Endothelial cell (in vitro differentiated cells): ENCODE data around the gene GAB2. TPM values are rescaled to one million over a fixed set of nuclear protein-coding genes. Genes with fewer than 3 reads are reported as not detected.

ENCODE experiments used
- DNase-seq: peaks from one replicate; pipeline ENCODE4 v3.0.0; 2021; ENCODE audit warnings: low spot score
- H3K27ac Mint-ChIP-seq: one replicate; pipeline ENCODE4 v1.8.0; 2021; ENCODE audit warnings: mixed read lengths, inconsistent platforms; ENCODE audit not compliant: unreplicated experiment
- H3K27me3 Mint-ChIP-seq: one replicate; pipeline ENCODE4 v1.8.0; 2021; ENCODE audit warnings: mild to moderate bottlenecking, moderate library complexity, mixed read lengths, inconsistent platforms; ENCODE audit not compliant: unreplicated experiment
- H3K36me3 Mint-ChIP-seq: one replicate; pipeline ENCODE4 v1.8.0; 2021; ENCODE audit warnings: mild to moderate bottlenecking, low read depth, mixed read lengths, inconsistent platforms; ENCODE audit not compliant: unreplicated experiment
- H3K4me1 Mint-ChIP-seq: one replicate; pipeline ENCODE4 v1.8.0; 2021; ENCODE audit warnings: mild to moderate bottlenecking, mixed read lengths, inconsistent platforms; ENCODE audit not compliant: unreplicated experiment
- H3K4me3 Mint-ChIP-seq: one replicate; pipeline ENCODE4 v1.8.0; 2021; ENCODE audit warnings: mild to moderate bottlenecking, mixed read lengths, inconsistent platforms; ENCODE audit not compliant: unreplicated experiment
- H3K9me3 Mint-ChIP-seq: one replicate; pipeline ENCODE4 v1.8.0; 2021; ENCODE audit warnings: mixed read lengths, inconsistent platforms; ENCODE audit not compliant: unreplicated experiment
- CTCF ChIP-seq: fragments of 200-600 bp; sonication (generic); IDR thresholded peaks from one replicate; pipeline ENCODE4 v1.5.0; 2021; ENCODE audit warnings: antibody characterized with exemption; ENCODE audit not compliant: unreplicated experiment
- total RNA-seq: library from RNA; stranded (reverse); fragmentation: NEBNext Ultra II Directional; extraction: Animal tissue kit (Norgen Biotek cat#: 25700); gene quantifications from one replicate; pipeline ENCODE4 v1.2.1, GENCODE V29; 2021; ENCODE audit not compliant: unreplicated experiment

Gene GAB2
- total RNA-seq, 1 donor from 2014 or later: 81.0 TPM

DNA sequence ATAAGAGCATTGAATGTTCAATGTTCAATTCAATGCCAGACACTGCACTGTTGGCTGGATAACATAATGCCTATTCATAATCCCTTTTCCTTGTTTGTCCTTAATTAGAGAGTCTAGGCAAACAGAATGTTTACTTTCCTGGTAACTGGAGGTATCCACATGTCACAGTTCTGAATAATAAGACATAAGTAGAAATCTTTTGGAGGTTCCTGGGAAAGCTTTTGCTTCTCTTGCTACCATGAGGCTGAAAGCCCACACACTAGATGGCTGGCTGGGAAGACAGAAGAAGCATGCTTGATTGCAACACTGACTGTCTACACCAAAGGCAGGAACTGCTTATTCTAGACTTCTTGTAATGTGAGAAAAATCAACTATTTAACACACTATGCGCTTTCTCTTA, 79.5 kb downstream of the GAB2 start:
- Mint-ChIP-seq H3K4me1 (peaks cover 29% of the 10 kb centered on the region), H3K27me3 (no peaks in the 10 kb centered on the region), H3K36me3 (peaks cover 11% of the 10 kb centered on the region), H3K27ac (no peak overlapping the region), H3K4me3 (no peak overlapping the region), H3K9me3 (no peaks in the 10 kb centered on the region)
- no peak for TF ChIP-seq CTCF
- DNase-seq: no peak

DNA sequence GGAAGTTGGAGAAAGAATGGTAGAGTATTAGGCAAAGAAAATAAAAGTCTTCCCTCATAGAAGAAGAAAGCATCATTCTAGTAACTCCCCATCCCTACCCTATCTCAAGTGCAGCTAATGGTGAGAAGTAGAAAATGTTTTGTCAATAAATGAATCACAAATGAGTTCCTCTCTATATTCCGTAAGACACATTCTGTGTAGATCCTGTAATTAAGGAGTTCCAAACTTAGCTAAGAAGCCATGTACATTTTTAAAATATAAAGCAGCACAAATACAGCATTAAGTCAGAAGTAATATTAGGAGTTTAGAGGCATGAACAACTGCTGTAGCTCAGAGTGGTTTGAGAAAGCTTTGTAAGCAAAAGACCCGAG, 80.1 kb downstream of the GAB2 start:
- Mint-ChIP-seq H3K27ac (no peak overlapping the region), H3K4me3 (no peak overlapping the region), H3K36me3 (peaks cover 11% of the 10 kb centered on the region), H3K4me1 (peaks cover 35% of the 10 kb centered on the region), H3K9me3 (no peaks in the 10 kb centered on the region), H3K27me3 (no peaks in the 10 kb centered on the region)
- DNase-seq: no peak
- TF ChIP-seq CTCF: no peak

- Mint-ChIP-seq H3K27me3 (no peaks in the 10 kb centered on the region), H3K4me1 (peaks cover 41% of the 10 kb centered on the region), H3K4me3 (no peak overlapping the region), H3K27ac (no peak overlapping the region), H3K9me3 (no peaks in the 10 kb centered on the region), H3K36me3 (peaks cover 6% of the 10 kb centered on the region)
- no peak for DNase-seq
- TF ChIP-seq CTCF: no peak
These were observed 80.6 kb downstream of the GAB2 start for GRCh38 chr11:78336877-78337553.

- no peaks in the 10 kb centered on the region for H3K27me3 Mint-ChIP-seq
These were observed 83.5 kb downstream of the GAB2 start for GRCh38 chr11:78334109-78334508.

More at GRCh38 chr11:78334109-78334508, 83.5 kb downstream of the GAB2 start:
- no peak overlapping the region for H3K27ac Mint-ChIP-seq
- DNase-seq: no peak
- peaks cover 34% of the 10 kb centered on the region for H3K4me1 Mint-ChIP-seq
- TF ChIP-seq CTCF: no peak
- no peaks in the 10 kb centered on the region for H3K36me3 Mint-ChIP-seq
- no peak overlapping the region for H3K4me3 Mint-ChIP-seq
- H3K9me3 Mint-ChIP-seq: no peaks in the 10 kb centered on the region
